ENCODE data around the gene EFS. TPM values are rescaled to one million over a fixed set of nuclear protein-coding genes. Genes with fewer than 3 reads are reported as not detected.
A peak's percentile ranks its signal among the peaks of the same experiment; 100 is the strongest.

The EFS gene
- total and polyA plus RNA-seq, 9 donors: 10.8 to 44.2 (median 29.2) TPM

DNA sequence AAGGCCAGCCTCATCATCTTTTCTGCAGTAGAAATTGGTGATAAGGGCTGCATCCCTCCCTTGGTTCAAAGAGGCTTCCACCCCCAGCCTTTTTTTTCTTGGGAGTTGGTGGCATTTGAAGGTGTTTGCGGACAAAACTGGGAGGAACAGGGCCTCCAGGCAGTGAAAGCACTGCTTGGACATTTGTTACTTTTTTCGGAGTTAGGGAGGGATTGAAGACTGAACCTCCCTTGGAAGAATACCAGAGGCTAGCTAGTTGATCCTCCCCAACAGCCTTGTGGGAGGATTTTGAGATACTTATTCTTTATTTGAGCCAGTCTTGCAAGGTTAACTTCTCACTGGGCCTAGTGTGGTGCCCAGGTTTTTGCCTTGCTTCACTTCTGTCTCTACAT lies 40.5 kb downstream of the EFS start:
- TF ChIP-seq, protein P1, sequence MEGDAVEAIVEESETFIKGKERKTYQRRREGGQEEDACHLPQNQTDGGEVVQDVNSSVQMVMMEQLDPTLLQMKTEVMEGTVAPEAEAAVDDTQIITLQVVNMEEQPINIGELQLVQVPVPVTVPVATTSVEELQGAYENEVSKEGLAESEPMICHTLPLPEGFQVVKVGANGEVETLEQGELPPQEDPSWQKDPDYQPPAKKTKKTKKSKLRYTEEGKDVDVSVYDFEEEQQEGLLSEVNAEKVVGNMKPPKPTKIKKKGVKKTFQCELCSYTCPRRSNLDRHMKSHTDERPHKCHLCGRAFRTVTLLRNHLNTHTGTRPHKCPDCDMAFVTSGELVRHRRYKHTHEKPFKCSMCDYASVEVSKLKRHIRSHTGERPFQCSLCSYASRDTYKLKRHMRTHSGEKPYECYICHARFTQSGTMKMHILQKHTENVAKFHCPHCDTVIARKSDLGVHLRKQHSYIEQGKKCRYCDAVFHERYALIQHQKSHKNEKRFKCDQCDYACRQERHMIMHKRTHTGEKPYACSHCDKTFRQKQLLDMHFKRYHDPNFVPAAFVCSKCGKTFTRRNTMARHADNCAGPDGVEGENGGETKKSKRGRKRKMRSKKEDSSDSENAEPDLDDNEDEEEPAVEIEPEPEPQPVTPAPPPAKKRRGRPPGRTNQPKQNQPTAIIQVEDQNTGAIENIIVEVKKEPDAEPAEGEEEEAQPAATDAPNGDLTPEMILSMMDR (IDR thresholded peaks at IDR 0.05): no peak
- TF ChIP-seq POLR2A (IDR thresholded peaks at IDR 0.05) (no peak), EP300 (IDR thresholded peaks at IDR 0.05) (no peak)
- no peak for DNase-seq
- no peak overlapping the region for H3K27ac ChIP-seq
- intact Hi-C loops (cut with DNase I): loop anchor here (10.0 kb wide), 4 partner anchors 140 to 240 kb away; partner anchors contain the start of genes NGDN (in 3 of the 4), AP1G2 (in 1 of the 4), THTPA (in 1 of the 4) and ZFHX2 (in 1 of the 4)
- no peaks in the 10 kb centered on the region for H3K36me3 ChIP-seq
- no peaks in the 10 kb centered on the region for H3K27me3 ChIP-seq
- H3K4me3 ChIP-seq: no peak overlapping the region
- peaks cover 10% of the 10 kb centered on the region for H3K4me1 ChIP-seq (ENCODE audit: insufficient read depth)
- no peaks in the 10 kb centered on the region for H3K9me3 ChIP-seq
- WGBS, 3 donors: 10 to 25% (median 24%) methylated on average over 2 of the region's 2 CpGs

DNA sequence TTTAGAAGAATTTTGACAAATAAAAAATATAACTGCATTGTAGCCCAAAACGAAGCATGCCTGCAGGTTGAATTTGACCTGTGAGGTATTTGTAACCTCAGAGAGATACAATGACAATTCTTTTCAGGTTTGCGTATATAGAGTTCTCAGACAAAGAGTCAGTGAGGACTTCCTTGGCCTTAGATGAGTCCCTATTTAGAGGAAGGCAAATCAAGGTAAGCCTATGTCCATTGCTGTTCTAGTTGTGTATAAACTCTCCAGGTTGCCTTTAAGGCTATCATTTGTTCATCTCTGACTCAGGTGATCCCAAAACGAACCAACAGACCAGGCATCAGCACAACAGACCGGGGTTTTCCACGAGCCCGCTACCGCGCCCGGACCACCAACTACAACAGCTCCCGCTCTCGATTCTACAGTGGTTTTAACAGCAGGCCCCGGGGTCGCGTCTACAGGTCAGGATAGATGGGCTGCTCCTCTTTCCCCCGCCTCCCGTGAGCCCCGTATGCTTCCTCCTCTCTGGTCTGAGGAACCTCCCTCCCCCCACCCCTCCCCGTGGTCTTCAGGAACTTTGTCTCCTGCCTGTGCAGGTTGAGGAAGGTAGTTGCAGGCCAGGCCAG lies 41.0 kb downstream of the EFS start:
- TF ChIP-seq EP300 (IDR thresholded peaks at IDR 0.05) (no peak), POLR2A (IDR thresholded peaks at IDR 0.05) (no peak)
- TF ChIP-seq, protein P1 (IDR thresholded peaks at IDR 0.05): no peak
- no peak overlapping the region for H3K4me3 ChIP-seq
- no peaks in the 10 kb centered on the region for H3K36me3 ChIP-seq
- H3K27ac ChIP-seq: no peak overlapping the region
- intact Hi-C loops (cut with DNase I): loop anchor here (10.0 kb wide), 4 partner anchors 141 to 241 kb away; partner anchors contain the start of genes NGDN (in 3 of the 4), AP1G2 (in 1 of the 4), THTPA (in 1 of the 4) and ZFHX2 (in 1 of the 4)
- DNase-seq: no peak
- no peaks in the 10 kb centered on the region for H3K27me3 ChIP-seq
- no peaks in the 10 kb centered on the region for H3K9me3 ChIP-seq
- WGBS, 3 donors: 56 to 67% (median 65%) methylated on average over 18 of the region's 18 CpGs
- H3K4me1 ChIP-seq (ENCODE audit: insufficient read depth): peaks cover 10% of the 10 kb centered on the region

DNA sequence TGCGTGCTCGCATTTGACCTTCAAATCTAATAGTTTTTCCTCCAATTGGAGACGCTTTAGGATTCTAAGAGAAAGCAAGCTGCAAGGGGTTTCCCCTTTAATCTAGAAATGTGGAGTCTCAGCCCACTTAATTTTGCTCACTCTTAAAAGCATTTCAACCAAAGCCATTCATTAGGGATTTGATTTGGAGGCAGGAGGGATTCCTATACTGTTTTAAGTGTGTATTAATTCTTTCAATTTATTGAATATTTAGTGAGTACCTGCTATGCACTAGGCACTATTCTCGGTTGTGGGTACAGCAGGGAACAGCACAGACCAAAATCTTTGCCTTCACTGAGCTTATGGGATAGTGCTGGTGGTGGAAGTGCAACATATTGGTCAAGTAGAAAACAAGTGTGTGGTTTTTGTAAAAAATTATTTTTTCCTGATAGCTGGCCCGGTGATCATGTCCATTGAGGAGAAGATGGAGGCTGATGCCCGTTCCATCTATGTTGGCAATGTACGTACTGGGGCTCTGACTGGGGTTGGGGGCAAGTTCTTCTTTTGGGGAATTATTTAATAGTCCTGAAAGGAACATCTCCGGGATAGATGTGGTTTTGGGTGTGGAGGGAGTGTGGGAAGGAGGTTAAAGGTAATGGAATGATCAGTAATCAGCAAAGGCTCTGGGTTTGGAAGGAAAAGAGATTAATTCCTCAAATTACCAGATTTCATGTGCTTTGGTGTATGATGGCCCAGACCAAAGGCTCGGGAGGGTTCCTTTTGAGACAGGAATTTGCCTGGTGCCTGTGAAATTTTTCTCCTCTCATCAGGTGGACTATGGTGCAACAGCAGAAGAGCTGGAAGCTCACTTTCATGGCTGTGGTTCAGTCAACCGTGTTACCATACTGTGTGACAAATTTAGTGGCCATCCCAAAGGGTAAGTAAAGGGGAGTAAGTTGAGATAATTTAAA lies 42.1 kb downstream of the EFS start:
- H3K36me3 ChIP-seq: no peaks in the 10 kb centered on the region
- TF ChIP-seq, protein P1 (IDR thresholded peaks at IDR 0.05): no peak
- TF ChIP-seq POLR2A (IDR thresholded peaks at IDR 0.05) (no peak), EP300 (IDR thresholded peaks at IDR 0.05) (no peak)
- no peaks in the 10 kb centered on the region for H3K27me3 ChIP-seq
- peak overlapping the region; percentile 81 for H3K4me3 ChIP-seq
- H3K4me1 ChIP-seq (ENCODE audit: insufficient read depth): peaks cover 10% of the 10 kb centered on the region
- H3K9me3 ChIP-seq: no peaks in the 10 kb centered on the region
- H3K27ac ChIP-seq: peak overlapping the region in 1 of 2 donors; percentile 76
- no peak for DNase-seq
- intact Hi-C loops (cut with DNase I): loop anchor here (10.0 kb wide), 4 partner anchors 142 to 242 kb away; partner anchors contain the start of genes NGDN (in 3 of the 4), AP1G2 (in 1 of the 4), THTPA (in 1 of the 4) and ZFHX2 (in 1 of the 4)
- WGBS, 3 donors: 33 to 34% (median 33%) methylated on average over 10 of the region's 10 CpGs

All from ovary (tissue), 9 donors.